Vagina (tissue), 2 donors: ENCODE data around the gene FAM78A.

ENCODE experiments used
- POLR2A ChIP-seq, 2 donors: fragments of 450-650 bp; IDR thresholded peaks; one replicate each; pipeline ENCODE4 v1.6.1; 2017; ENCODE audit warnings: antibody characterized with exemption in 2 of 2, mild to moderate bottlenecking in 2 of 2, moderate library complexity in 2 of 2
- POLR2AphosphoS5 ChIP-seq, 2 donors: sonication (generic); formaldehyde crosslinking; IDR thresholded peaks; one replicate each; pipeline ENCODE4 v1.9.0; 2017; ENCODE audit warnings: antibody characterized with exemption in 2 of 2, mild to moderate bottlenecking in 2 of 2, low read depth in 1 of 2; ENCODE audit not compliant: insufficient read depth in 1 of 2
- TF ChIP-seq, protein P1 (sequence below), 3 experiments: fragments of 450-650 bp in 2 of 3; fragments of 200-600 bp in 1 of 3; sonication (generic) in 1 of 3; IDR thresholded peaks; one replicate each; pipeline ENCODE4 v1.5.1; 2017 to 2019; ENCODE audit warnings: antibody characterized with exemption in 3 of 3, mild to moderate bottlenecking in 2 of 3, moderate library complexity in 2 of 3

- TF ChIP-seq, protein P1, sequence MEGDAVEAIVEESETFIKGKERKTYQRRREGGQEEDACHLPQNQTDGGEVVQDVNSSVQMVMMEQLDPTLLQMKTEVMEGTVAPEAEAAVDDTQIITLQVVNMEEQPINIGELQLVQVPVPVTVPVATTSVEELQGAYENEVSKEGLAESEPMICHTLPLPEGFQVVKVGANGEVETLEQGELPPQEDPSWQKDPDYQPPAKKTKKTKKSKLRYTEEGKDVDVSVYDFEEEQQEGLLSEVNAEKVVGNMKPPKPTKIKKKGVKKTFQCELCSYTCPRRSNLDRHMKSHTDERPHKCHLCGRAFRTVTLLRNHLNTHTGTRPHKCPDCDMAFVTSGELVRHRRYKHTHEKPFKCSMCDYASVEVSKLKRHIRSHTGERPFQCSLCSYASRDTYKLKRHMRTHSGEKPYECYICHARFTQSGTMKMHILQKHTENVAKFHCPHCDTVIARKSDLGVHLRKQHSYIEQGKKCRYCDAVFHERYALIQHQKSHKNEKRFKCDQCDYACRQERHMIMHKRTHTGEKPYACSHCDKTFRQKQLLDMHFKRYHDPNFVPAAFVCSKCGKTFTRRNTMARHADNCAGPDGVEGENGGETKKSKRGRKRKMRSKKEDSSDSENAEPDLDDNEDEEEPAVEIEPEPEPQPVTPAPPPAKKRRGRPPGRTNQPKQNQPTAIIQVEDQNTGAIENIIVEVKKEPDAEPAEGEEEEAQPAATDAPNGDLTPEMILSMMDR (IDR thresholded peaks at IDR 0.05): no peak
- no peak for TF ChIP-seq POLR2A (IDR thresholded peaks at IDR 0.05)
- TF ChIP-seq POLR2AphosphoS5 (IDR thresholded peaks at IDR 0.05; ENCODE audit: insufficient read depth in 1 of 2, low read depth in 1 of 2): no peak
Observed at GRCh38 chr9:131308906-131309529, 32.7 kb upstream of the FAM78A start.
